ENCODE data around the gene RNF149. TPM values are rescaled to one million over a fixed set of nuclear protein-coding genes. Genes with fewer than 3 reads are reported as not detected.
A peak's percentile ranks its signal among the peaks of the same experiment; 100 is the strongest.

Gene RNF149
- total and polyA plus RNA-seq, 9 of the 15 experiments (the other 6 are each of a cell fraction or from before 2014, with no cell fraction given): 9.0 to 31.5 (median 22.8) TPM

GRCh38 chr2:101308432-101309210, at the start of gene RNF149 (continued):
- TF ChIP-seq FOSL1 (tag; conservative IDR thresholded peaks at IDR 0.05): 0 out of 2 replicates have a peak, but pooled peaks have one; percentile 17
- no peak; the same call in 1 of the 2 replicates for TF ChIP-seq SMARCC2 (IDR thresholded peaks at IDR 0.05; ENCODE audit: low read depth)
- TF ChIP-seq NEUROD1 (IDR thresholded peaks at IDR 0.05; ENCODE audit: borderline replicate concordance, low read depth, low read length, partially characterized antibody): no peak
- TF ChIP-seq ZNF561 (CRISPR knock-in tag; conservative IDR thresholded peaks at IDR 0.05): no peak
- no peak for TF ChIP-seq DDX20 (tag; IDR thresholded peaks at IDR 0.05; ENCODE audit: low read depth)
- TF ChIP-seq PCBP2 (IDR thresholded peaks at IDR 0.05; ENCODE audit: low read depth, low read length, poor library complexity, severe bottlenecking): no peak
- 0 out of 2 replicates have a peak, but pooled peaks have one; percentile 11 for TF ChIP-seq ATF4 (CRISPR knock-in tag; IDR thresholded peaks at IDR 0.05)
- TF ChIP-seq ZEB2 (IDR thresholded peaks at IDR 0.05): peak; percentile 52; the same call in 1 of the 2 replicates
- TF ChIP-seq ZBTB9 (CRISPR knock-in tag; IDR thresholded peaks at IDR 0.05): peak; percentile 96
- TF ChIP-seq HNRNPL (IDR thresholded peaks at IDR 0.05; ENCODE audit: low read depth, low read length): peak; percentile 61; the same call in 1 of the 2 replicates
- no peak; the same call in 1 of the 2 replicates for TF ChIP-seq NR2C2 (CRISPR knock-in tag; IDR thresholded peaks at IDR 0.05)
- TF ChIP-seq NR2C2 (tag; IDR thresholded peaks at IDR 0.05): peak; percentile 82
- 0 out of 2 replicates have a peak, but pooled peaks have one; percentile 13 for TF ChIP-seq FOXM1 (IDR thresholded peaks at IDR 0.05; ENCODE audit: low read depth)
- TF ChIP-seq FOXM1 (CRISPR knock-in tag; IDR thresholded peaks at IDR 0.05; ENCODE audit: low read depth): no peak; the same call in 1 of the 2 replicates
- TF ChIP-seq ZNF395 (CRISPR knock-in tag; IDR thresholded peaks at IDR 0.05): peak; percentile 45; the same call in 1 of the 2 replicates
- peak; percentile 44 for TF ChIP-seq U2AF1 (optimal IDR thresholded peaks at IDR 0.05; ENCODE audit: low read depth, low read length)
- peak; percentile 6; the same call in 1 of the 2 replicates for TF ChIP-seq KLF16 (IDR thresholded peaks at IDR 0.05)
- no peak for TF ChIP-seq TRIM25 (IDR thresholded peaks at IDR 0.05; ENCODE audit: borderline replicate concordance)
- no peak for TF ChIP-seq NCOA1 (IDR thresholded peaks at IDR 0.05; ENCODE audit: low read depth)
- TF ChIP-seq NFIC (IDR thresholded peaks at IDR 0.05): peak; percentile 97
- no peak for TF ChIP-seq HMG20A (CRISPR knock-in tag; conservative IDR thresholded peaks at IDR 0.05)
- peak; percentile 28; the same call in 1 of the 2 replicates for TF ChIP-seq GTF2F1 (IDR thresholded peaks at IDR 0.05; ENCODE audit: low read depth, low read length)
- no peak for TF ChIP-seq JUNB (CRISPR knock-in tag; conservative IDR thresholded peaks at IDR 0.05)
- TF ChIP-seq NUFIP1 (IDR thresholded peaks at IDR 0.05; ENCODE audit: partially characterized antibody): no peak
